ENCODE measurements around the gene ST3GAL6.

The ST3GAL6 gene

DNA sequence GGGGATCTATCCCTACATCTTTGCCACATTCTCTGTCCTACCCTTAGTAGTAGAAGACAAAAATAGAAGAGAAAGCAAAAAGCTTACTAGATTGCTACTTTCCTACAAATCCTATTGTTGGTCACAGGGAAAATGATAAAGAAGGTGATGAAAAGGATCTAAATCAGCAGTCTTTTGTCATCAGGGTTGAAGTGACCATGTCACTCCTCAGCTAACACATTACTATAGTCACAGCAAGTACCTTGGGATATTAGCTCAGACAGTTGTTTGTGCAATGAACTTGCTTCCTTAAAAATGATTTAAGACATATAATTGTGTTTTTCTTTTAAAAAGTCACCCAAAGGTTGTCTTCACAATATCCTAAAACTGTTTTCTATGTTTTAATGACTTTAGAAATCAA lies 6.3 kb downstream of the ST3GAL6 start:
- peak overlapping the region; percentile 76 for H3K4me2 ChIP-seq (ENCODE audit: low read depth, low read length)
- no peak for DNase-seq

DNA sequence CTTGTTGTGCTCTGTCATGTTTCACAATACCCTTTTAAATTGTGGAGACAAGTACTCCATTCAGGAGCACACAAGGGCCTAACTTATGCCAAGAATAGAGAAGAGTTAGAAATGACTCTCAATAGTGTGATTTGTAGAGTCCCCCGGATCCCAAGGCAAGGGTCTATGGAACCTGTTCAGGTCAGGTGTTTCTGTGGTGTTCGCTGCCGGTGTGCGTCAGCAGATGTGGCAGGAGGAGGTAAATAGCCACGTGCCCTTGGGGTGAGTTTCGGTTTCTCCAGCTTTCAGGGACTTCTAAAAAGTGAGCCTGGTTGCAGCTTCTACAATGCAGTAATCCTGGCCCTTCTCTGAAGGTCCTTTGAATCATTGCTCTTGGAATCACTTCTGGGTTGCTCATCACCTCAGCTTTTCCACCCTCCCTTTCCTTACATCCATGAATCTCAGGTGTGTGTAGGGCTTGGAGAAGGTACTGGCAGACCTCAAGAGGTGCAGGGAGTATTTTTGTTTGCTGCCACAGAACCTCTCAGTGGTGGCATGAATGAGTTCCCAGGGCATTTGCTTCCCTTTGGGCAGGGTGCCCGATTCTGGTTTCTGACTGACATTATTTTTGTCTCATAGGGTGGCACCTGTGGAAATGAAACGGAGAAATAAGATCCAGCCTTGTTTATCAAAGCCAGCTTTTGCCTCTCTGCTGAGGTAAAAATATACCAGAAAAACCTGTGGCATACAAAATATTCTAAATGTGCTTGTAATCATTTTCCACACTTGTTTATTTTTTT lies 7.3 kb downstream of the ST3GAL6 start:
- no peaks in the 10 kb centered on the region for H4K20me1 ChIP-seq (ENCODE audit: insufficient read depth, low read length)
- H3K9ac ChIP-seq (ENCODE audit: low read length), result peak overlapping the region; percentile 92
- no peaks in the 10 kb centered on the region for H3K9me3 ChIP-seq (replicated peaks; ENCODE audit: insufficient read depth, low read length)
- TF ChIP-seq, protein P1, sequence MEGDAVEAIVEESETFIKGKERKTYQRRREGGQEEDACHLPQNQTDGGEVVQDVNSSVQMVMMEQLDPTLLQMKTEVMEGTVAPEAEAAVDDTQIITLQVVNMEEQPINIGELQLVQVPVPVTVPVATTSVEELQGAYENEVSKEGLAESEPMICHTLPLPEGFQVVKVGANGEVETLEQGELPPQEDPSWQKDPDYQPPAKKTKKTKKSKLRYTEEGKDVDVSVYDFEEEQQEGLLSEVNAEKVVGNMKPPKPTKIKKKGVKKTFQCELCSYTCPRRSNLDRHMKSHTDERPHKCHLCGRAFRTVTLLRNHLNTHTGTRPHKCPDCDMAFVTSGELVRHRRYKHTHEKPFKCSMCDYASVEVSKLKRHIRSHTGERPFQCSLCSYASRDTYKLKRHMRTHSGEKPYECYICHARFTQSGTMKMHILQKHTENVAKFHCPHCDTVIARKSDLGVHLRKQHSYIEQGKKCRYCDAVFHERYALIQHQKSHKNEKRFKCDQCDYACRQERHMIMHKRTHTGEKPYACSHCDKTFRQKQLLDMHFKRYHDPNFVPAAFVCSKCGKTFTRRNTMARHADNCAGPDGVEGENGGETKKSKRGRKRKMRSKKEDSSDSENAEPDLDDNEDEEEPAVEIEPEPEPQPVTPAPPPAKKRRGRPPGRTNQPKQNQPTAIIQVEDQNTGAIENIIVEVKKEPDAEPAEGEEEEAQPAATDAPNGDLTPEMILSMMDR (IDR thresholded peaks at IDR 0.05; ENCODE audit: low read length), result no peak
- TF ChIP-seq EZH2 (optimal IDR thresholded peaks at IDR 0.05; ENCODE audit: low read depth, low read length) (no peak), EZH2phosphoT487 (IDR thresholded peaks at IDR 0.05; ENCODE audit: low read length) (no peak)
- peak; percentile 96 for DNase-seq
- no peak overlapping the region for H2AFZ ChIP-seq (ENCODE audit: low read length)
- H3K27ac ChIP-seq (ENCODE audit: low read length), result peak overlapping the region; percentile 98
- H3K4me3 ChIP-seq (ENCODE audit: low read length), result peak overlapping the region; percentile 67
- H3K9me2 ChIP-seq (replicated peaks; ENCODE audit: insufficient read depth, low read length), result no peaks in the 10 kb centered on the region
- H3K4me1 ChIP-seq (ENCODE audit: low read length), result peaks cover 74% of the 10 kb centered on the region
- H3K27me3 ChIP-seq (replicated peaks; ENCODE audit: insufficient read depth, low read length), result no peaks in the 10 kb centered on the region
- H3K79me2 ChIP-seq (ENCODE audit: low read length), result peaks cover 84% of the 10 kb centered on the region
- H3K4me2 ChIP-seq (ENCODE audit: low read depth, low read length), result peak overlapping the region; percentile 76
- no peaks in the 10 kb centered on the region; the same call in 1 of the 2 replicates for H3K36me3 ChIP-seq (replicated peaks; ENCODE audit: insufficient read depth, low read length)
- H3F3A ChIP-seq (ENCODE audit: insufficient read depth, low read length), result peaks cover 79% of the 10 kb centered on the region

More for the DNA sequence above, 6.3 kb downstream of the ST3GAL6 start:
- Histone ChIP-seq H3K27ac (ENCODE audit: low read length) (peak overlapping the region; percentile 98), H2AFZ (ENCODE audit: low read length) (no peak overlapping the region), H3F3A (ENCODE audit: insufficient read depth, low read length) (peaks cover 79% of the 10 kb centered on the region), H3K9me3 (replicated peaks; ENCODE audit: insufficient read depth, low read length) (no peaks in the 10 kb centered on the region), H3K4me1 (ENCODE audit: low read length) (peaks cover 75% of the 10 kb centered on the region), H4K20me1 (ENCODE audit: insufficient read depth, low read length) (no peaks in the 10 kb centered on the region), H3K9ac (ENCODE audit: low read length) (peak overlapping the region; percentile 92), H3K36me3 (replicated peaks; ENCODE audit: insufficient read depth, low read length) (no peaks in the 10 kb centered on the region; the same call in 1 of the 2 replicates), H3K9me2 (replicated peaks; ENCODE audit: insufficient read depth, low read length) (no peaks in the 10 kb centered on the region), H3K79me2 (ENCODE audit: low read length) (peaks cover 87% of the 10 kb centered on the region), H3K27me3 (replicated peaks; ENCODE audit: insufficient read depth, low read length) (no peaks in the 10 kb centered on the region), H3K4me3 (ENCODE audit: low read length) (peak overlapping the region; percentile 8; the same call in 1 of the 2 replicates)
- TF ChIP-seq EZH2phosphoT487 (IDR thresholded peaks at IDR 0.05; ENCODE audit: low read length), result no peak
- TF ChIP-seq, protein P1 (IDR thresholded peaks at IDR 0.05; ENCODE audit: low read length), result no peak
- no peak for TF ChIP-seq EZH2 (optimal IDR thresholded peaks at IDR 0.05; ENCODE audit: low read depth, low read length)

DNA sequence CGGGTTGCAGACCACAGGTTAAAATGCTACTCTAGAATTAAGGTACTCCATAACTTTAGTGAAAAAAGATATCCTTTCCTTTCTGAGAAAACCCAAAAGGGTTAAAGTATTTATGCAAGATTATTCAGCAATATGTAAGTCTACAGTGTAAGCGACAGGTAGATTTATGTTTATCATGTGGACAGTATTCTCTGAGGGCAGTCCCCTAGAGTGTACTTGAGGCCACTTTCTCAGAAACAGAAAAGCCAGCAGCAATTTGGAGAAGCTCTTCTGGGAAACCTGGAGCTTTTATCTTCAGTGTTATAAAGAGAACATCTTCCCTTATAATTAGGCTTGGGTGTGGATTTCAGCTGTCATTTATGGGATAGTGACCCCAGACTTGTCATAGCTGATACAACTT lies 8.9 kb downstream of the ST3GAL6 start:
- Histone ChIP-seq H3K9me3 (replicated peaks; ENCODE audit: insufficient read depth, low read length) (no peaks in the 10 kb centered on the region), H3F3A (ENCODE audit: insufficient read depth, low read length) (peaks cover 82% of the 10 kb centered on the region), H3K27me3 (replicated peaks; ENCODE audit: insufficient read depth, low read length) (no peaks in the 10 kb centered on the region), H4K20me1 (ENCODE audit: insufficient read depth, low read length) (no peaks in the 10 kb centered on the region), H3K4me1 (ENCODE audit: low read length) (peaks cover 76% of the 10 kb centered on the region), H3K4me3 (ENCODE audit: low read length) (peak overlapping the region; percentile 67), H3K4me2 (ENCODE audit: low read depth, low read length) (peak overlapping the region; percentile 76), H3K27ac (ENCODE audit: low read length) (peak overlapping the region; percentile 98), H2AFZ (ENCODE audit: low read length) (no peak overlapping the region), H3K36me3 (replicated peaks; ENCODE audit: insufficient read depth, low read length) (peaks cover 5% of the 10 kb centered on the region; the same call in 1 of the 2 replicates), H3K79me2 (ENCODE audit: low read length) (peaks cover 83% of the 10 kb centered on the region), H3K9ac (ENCODE audit: low read length) (peak overlapping the region; percentile 92), H3K9me2 (replicated peaks; ENCODE audit: insufficient read depth, low read length) (no peaks in the 10 kb centered on the region)
- peak; percentile 48 for DNase-seq
- no peak for TF ChIP-seq EZH2phosphoT487 (IDR thresholded peaks at IDR 0.05; ENCODE audit: low read length)
- no peak for TF ChIP-seq EZH2 (optimal IDR thresholded peaks at IDR 0.05; ENCODE audit: low read depth, low read length)
- TF ChIP-seq, protein P1 (IDR thresholded peaks at IDR 0.05; ENCODE audit: low read length), result no peak

All from MM.1S (cell line).